Thymus (tissue), 11 donors: ENCODE measurements around the gene SNRPN. TPM values are rescaled to one million over a fixed set of nuclear protein-coding genes. Genes with fewer than 3 reads are reported as not detected.

Experiments
- DNase-seq, 9 donors: peaks; one replicate each; pipeline ENCODE4 v3.0.0-alpha.2; 2013; ENCODE audit warnings: low spot score in 9 of 9, low read depth in 6 of 9, missing footprints in 1 of 9
- H3K27ac ChIP-seq, 2 donors: one replicate each; pipeline ENCODE4 v1.5.1; 2013; ENCODE audit warnings: control low read depth in 1 of 2, low read depth in 1 of 2, low read length in 1 of 2, mild to moderate bottlenecking in 1 of 2, moderate library complexity in 1 of 2
- H3K27me3 ChIP-seq, 2 donors: one replicate each; pipeline ENCODE4 v1.5.1; 2013; ENCODE audit warnings: low read length in 1 of 2; ENCODE audit not compliant: control insufficient read depth in 2 of 2, insufficient read depth in 1 of 2
- H3K36me3 ChIP-seq, 2 donors: one replicate each; pipeline ENCODE4 v1.5.1; 2013; ENCODE audit warnings: low read length in 1 of 2, mild to moderate bottlenecking in 1 of 2, moderate library complexity in 1 of 2; ENCODE audit not compliant: control insufficient read depth in 2 of 2, insufficient read depth in 2 of 2
- H3K4me1 ChIP-seq, 2 donors: one replicate each; pipeline ENCODE4 v1.5.1; 2013; ENCODE audit warnings: low read length in 2 of 2; ENCODE audit not compliant: control insufficient read depth in 2 of 2, insufficient read depth in 2 of 2
- H3K4me3 ChIP-seq, 2 donors: one replicate each; pipeline ENCODE4 v1.5.1; 2013; ENCODE audit warnings: low read length in 2 of 2, control low read depth in 1 of 2, mild to moderate bottlenecking in 1 of 2
- H3K9me3 ChIP-seq, 2 donors: one replicate each; pipeline ENCODE4 v1.5.1; 2013; ENCODE audit warnings: low read length in 1 of 2, mild to moderate bottlenecking in 1 of 2; ENCODE audit not compliant: control insufficient read depth in 2 of 2, insufficient read depth in 1 of 2
- WGBS: extraction: QIAGEN DNeasy Blood & Tissue Kit; methylation state at CpG from one replicate; pipeline ENCODE4 v1.1.7; 2013; 5-methylcytosine and 5-hydroxymethylcytosine counted together
- polyA plus RNA-seq: library from polyadenylated mRNA; stranded (reverse); fragments of 200-250 nt; gene quantifications from one replicate; pipeline ENCODE4 v1.2.3, GENCODE V29; 2013
- total RNA-seq: library from RNA; stranded (reverse); fragments of 120-200 nt; gene quantifications from one replicate; pipeline ENCODE4 v1.2.4, GENCODE V29; 2013
- donor health status: healthy.

Gene SNRPN
- total and polyA plus RNA-seq, 2 donors = 148 to 149 TPM

GRCh38 chr15:24977686-24978085 is 22.9 kb downstream of the SNRPN start:
- H3K4me1 ChIP-seq = no peaks in the 10 kb centered on the region
- DNase-seq = no peak
- H3K36me3 ChIP-seq = peaks cover 20 to 24% of the 10 kb centered on the region in 2 donors
- WGBS = 93% methylated on average over 9 of the region's 9 CpGs
- no peaks in the 10 kb centered on the region for H3K27me3 ChIP-seq
- H3K9me3 ChIP-seq = peaks cover 0 to 2% of the 10 kb centered on the region in 2 donors
- no peak overlapping the region for H3K27ac ChIP-seq
- H3K4me3 ChIP-seq = no peak overlapping the region

DNA sequence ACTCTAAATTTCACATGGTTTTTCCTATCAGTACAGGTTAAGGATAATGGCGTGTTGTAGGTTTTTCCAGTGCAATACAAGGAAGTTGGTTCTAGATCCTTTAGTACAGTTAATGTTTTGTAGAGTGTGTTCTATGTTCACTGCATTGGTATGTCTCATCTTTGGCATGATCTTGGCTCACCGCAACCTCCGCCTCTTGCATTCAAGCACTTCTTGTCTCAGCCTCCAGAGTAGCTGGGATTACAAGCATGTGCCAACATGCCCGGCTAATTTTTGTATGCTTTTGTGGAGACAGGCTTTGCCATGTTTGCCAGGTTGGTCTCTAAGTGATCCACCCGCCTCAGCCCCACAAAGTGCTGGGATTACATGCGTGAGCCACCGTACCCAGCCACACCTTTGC is 30.4 kb downstream of the SNRPN start:
- no peak overlapping the region for H3K4me3 ChIP-seq
- H3K4me1 ChIP-seq = no peaks in the 10 kb centered on the region
- WGBS = 94% methylated on average over 7 of the region's 7 CpGs
- no peak overlapping the region for H3K27ac ChIP-seq
- no peak for DNase-seq
- no peaks in the 10 kb centered on the region for H3K27me3 ChIP-seq
- H3K9me3 ChIP-seq = no peaks in the 10 kb centered on the region
- H3K36me3 ChIP-seq = peaks cover 3 to 8% of the 10 kb centered on the region in 2 donors

- no peak overlapping the region for H3K4me3 ChIP-seq
- WGBS = 92% methylated on average over 6 of the region's 6 CpGs
- H3K27ac ChIP-seq = no peak overlapping the region
- peaks cover 3 to 9% of the 10 kb centered on the region in 2 donors for H3K36me3 ChIP-seq
- no peaks in the 10 kb centered on the region for H3K4me1 ChIP-seq
- DNase-seq = no peak
- no peaks in the 10 kb centered on the region for H3K27me3 ChIP-seq
- peaks cover 0 to 2% of the 10 kb centered on the region in 2 donors for H3K9me3 ChIP-seq
Measured at GRCh38 chr15:24986653-24987052, 31.9 kb downstream of the SNRPN start.

DNA sequence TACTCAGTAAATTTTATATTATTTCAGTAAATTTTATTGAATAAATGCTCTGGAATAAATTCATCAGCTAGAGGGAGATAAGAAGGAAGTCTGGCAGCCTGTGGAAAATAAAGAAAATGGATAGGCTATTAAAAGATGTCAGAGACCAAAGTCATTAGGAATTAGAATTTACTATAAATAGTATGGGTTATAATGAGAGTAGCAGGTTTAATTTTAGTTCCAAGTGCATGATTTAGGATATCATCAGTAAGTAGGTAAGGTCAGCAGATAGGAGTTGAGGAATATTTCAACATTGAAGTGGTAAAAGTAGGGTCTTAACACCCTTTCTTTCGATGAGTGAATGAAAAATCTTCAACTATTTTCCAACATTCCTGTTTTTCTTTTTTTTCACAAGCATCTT is 64.6 kb downstream of the SNRPN start:
- no peaks in the 10 kb centered on the region for H3K36me3 ChIP-seq
- no peak for DNase-seq
- H3K27ac ChIP-seq = no peak overlapping the region
- no peaks in the 10 kb centered on the region for H3K9me3 ChIP-seq
- no peak overlapping the region for H3K4me3 ChIP-seq
- no peaks in the 10 kb centered on the region for H3K4me1 ChIP-seq
- WGBS = 77% methylated on average over 1 of the region's 1 CpG
- H3K27me3 ChIP-seq = no peaks in the 10 kb centered on the region

- H3K4me1 ChIP-seq = no peaks in the 10 kb centered on the region
- 84% methylated on average over 2 of the region's 2 CpGs for WGBS
- no peak for DNase-seq
- no peak overlapping the region for H3K4me3 ChIP-seq
- no peak overlapping the region for H3K27ac ChIP-seq
- no peaks in the 10 kb centered on the region for H3K9me3 ChIP-seq
- no peaks in the 10 kb centered on the region for H3K27me3 ChIP-seq
- H3K36me3 ChIP-seq = no peaks in the 10 kb centered on the region
Measured at GRCh38 chr15:25022233-25022632, 67.4 kb downstream of the SNRPN start.

Other genes starting within 250 kb of the SNRPN start
- 6.9 TPM for gene SNURF, start within 50 bp of the SNRPN start, total RNA-seq
- gene SNURF, start within 50 bp of the SNRPN start, polyA plus RNA-seq = 8.9 TPM